GM19438 (cell line): ENCODE results near the gene FRS2.

Experiments used
- ATAC-seq: cut with Tn5 transposase; IDR thresholded peaks from one replicate; pipeline ENCODE4 v1.9.1; 2021; ENCODE audit warnings: low read depth; ENCODE audit not compliant: unreplicated experiment

Gene FRS2

DNA sequence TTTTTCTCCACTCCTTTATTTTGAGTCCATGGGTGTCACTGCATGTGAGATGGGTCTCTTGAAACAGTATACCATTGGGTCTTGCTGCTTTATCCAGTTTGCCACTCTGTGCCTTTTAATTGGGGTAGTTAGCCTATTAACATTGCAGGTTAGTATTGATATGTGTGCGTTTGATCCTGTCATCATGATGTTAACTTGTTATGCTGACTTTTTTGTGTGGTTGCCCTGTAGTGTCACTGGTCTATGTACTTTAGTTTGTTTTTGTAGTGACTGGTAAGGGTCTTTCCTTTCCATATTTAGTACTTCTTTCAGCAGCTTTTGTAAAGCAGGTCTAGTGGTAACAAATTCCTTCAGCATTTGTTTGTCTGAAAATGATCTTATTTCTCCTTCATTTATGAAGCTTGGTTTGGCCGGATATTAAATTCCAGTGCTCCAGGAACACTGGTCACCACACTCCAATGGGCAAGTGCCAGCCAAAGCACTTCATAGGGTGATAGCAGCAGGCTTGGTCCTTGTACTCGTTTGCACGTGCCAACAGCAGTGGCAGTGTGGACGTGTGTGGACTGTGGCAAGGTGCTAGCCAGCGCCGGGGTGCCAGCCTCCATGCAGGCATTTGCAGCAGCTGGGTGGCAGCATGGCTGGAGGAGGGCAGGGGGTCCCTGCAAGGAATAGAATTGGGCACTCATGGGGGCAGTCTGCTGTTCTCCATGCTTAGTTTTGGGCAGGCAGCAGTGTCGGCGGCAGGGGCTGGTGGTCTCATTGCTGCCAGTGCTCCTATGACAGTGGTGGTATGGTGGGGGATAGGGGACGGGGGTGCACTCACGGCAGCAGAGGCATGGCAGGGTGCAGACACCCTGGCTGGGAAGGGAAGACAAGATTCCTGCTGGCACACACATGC, 53.5 kb downstream of the FRS2 start:
- ATAC-seq = no peak

DNA sequence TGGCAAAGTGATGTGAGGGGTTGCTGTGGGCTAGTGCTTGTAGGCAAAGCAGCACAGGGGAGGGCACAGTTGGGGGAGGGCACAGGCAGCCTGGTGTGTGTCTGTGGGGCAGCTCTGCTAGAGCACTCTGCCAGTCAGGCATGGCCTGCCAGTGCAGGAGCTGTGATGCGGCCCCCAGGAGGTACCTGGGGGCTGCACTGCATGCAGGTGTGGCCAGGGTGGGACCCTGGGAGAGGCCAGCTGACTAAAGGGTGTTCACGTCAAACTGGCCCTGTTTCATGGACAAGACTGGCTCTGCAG, 54.1 kb downstream of the FRS2 start:
- ATAC-seq = no peak

DNA sequence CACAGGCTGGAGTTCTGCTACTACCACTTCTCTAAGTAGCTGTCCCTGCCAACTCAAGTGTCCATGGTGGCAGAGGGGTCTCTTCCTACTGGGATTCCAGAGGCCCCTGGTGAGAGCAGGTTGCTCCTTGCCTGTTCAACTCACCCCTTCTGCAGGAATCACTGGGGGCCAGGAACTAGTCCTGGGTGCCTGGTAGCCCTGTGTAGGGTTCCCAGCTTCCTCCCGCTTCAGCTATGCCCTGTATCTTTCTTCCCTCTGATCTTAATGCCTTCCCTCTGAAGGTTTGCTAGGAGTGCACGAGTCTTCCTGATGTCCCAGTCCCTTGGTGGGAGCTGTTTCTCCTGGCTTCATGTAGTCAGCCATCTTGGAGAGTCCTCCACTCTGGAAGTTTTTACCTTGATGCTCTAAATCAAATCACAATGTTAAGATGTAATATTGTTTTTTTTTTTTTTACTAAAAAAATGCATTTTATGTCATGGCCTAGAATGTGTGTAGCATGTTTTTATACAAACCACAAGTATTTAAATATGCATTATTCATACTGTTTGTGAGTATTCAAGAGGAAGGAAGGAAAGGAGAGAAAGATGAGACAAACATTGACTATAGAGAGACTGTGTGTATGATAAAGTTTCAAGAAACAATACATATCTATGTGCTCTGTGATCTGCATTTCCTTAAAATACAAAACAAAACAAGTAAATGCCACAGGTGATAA, 54.7 kb downstream of the FRS2 start:
- no peak for ATAC-seq

DNA sequence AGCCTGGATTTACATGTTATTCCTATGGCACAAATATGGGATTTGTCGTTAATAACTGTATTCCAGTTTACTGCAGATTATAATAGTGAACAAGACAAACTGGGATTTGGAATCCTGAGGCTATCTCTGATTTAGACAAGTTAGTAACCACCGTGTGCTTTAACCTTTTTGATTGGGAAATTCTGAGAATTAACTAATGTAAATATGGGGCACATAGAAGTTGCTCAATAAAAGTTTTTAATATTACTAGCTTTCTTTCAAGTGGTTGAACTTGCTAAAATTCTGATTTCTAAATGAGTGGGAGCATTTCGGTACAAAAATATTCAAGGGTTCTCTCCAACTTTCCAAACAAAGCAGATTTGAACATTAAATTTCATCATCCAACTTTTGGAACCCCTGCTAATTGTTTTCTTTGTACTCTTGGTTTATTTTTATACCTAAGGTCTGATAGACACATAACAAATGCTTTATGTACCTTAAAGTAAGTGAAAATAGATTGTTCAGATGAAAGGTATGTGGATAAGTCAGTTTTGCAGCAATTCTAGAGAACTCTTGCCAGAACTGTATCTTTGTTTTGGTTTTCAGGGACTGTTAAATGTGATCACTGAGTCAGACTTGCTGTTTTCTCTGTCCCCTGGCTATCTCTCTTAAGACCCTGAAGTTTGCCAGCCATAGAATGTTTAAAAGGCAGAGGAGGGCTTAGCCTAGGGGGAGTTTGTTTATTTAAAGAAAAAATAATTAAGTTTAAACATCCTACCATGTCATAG, 57.5 kb downstream of the FRS2 start:
- ATAC-seq = no peak

DNA sequence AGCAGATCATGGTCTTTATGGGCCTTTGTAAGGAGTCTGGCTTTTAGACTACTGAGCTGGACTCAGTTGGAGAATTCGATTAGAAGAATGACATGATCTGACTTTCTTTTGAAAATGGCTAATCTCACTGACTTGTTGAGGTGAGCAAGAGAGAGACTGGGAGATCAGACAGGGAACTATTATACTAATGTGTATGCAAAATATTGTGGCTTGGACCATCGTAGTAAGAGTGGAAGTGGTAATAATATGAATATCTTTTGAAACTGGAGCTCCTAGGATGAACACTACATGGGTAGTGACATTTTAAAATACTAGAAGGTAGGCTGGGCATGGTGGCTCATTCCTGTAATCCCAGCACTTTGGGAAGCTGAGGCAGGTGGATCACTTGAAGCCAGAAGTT, 58.8 kb downstream of the FRS2 start:
- ATAC-seq = no peak

DNA sequence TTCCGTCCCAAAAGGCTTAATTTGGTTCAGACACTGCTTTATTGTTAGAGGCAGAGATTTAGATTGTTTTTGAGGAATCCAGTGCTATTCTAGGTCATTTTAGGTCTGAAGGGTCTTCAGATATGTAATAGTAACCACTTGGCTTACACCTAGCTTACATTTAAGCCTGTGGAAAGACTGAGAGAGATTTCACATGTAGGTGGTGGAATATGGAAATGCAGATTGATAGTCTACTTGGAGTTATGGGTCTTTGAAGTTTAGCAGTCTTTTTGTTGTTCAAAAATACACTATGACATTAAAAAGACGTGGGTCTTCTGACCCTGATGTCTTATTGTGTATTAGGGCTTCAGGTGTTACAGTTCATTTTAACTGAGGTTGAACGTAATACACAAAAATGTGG, 63.7 kb downstream of the FRS2 start:
- no peak for ATAC-seq

DNA sequence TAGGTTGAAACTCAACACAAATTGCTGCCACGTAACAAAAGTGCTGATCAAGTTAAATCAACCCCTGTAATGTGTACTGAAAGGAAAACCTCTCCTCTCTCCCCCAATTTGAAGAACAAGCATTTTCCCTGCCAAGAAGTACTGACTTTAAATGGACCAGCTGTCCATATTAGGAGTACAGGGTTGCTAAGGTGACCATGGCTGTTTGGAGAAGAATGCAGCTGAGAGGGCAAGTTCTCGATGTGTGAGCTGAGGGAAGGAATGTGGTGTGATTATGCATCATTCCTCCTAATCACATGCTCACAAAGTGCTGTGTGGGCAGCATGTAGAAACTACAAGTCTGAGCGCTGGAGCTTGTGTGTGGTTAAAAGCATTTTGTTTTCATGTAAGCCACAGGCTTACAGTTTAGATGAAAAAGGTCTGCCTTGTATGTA, 64.2 kb downstream of the FRS2 start:
- no peak for ATAC-seq

DNA sequence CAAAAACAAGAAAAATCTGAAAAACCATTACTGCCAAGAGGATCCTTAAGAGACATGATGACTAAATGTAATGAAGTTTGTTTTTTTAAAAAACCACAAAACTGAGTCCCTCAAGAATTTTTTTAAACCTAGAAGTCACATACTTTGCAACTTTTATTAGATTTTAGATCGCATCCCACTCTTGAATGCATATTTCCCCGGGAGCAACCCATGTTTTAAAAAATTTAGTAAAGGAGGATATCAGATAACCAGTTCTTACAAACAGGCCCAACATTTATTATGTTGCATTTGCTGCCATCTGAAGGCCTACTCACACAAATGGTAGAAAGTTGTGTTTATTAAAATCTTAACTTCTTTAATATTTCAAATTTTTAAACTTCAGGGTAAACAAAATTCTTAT, 70.8 kb downstream of the FRS2 start:
- ATAC-seq = no peak

DNA sequence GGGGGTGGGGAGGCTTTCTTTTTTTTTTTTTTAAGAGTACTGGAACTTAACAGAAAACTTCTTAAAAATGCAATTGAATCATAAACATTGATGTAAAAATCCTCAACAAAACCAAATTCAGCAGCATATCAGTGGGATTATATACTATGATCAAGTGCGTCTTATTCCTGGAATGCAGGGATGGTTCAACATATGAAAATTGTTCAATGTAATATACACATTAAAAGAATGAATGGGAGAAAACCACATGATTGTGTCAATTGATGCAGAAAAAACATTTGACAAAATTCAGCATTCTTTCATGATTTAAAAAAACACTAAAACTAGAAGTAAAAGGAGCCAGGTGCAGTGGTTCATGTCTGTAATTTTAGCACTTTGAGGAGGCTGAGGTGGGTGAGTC, 73.9 kb downstream of the FRS2 start:
- ATAC-seq = no peak

DNA sequence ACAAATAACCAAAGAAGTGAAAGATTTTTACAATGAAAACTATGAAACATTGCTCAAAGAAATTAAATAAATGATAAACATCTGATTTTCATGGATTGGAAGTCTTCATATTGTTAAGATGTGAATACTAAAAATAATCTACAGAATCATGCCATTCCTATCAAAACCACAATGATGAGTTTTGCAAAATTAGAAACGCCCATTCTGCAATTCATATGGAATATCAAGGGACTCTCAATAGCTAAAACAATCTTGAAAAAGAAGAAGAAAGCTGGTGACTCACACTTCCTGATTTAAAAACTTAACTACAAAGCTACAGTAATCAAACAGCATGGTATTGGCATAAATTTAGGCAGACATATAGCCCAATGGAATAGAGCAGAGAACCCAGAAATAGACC, 74.9 kb downstream of the FRS2 start:
- no peak for ATAC-seq

DNA sequence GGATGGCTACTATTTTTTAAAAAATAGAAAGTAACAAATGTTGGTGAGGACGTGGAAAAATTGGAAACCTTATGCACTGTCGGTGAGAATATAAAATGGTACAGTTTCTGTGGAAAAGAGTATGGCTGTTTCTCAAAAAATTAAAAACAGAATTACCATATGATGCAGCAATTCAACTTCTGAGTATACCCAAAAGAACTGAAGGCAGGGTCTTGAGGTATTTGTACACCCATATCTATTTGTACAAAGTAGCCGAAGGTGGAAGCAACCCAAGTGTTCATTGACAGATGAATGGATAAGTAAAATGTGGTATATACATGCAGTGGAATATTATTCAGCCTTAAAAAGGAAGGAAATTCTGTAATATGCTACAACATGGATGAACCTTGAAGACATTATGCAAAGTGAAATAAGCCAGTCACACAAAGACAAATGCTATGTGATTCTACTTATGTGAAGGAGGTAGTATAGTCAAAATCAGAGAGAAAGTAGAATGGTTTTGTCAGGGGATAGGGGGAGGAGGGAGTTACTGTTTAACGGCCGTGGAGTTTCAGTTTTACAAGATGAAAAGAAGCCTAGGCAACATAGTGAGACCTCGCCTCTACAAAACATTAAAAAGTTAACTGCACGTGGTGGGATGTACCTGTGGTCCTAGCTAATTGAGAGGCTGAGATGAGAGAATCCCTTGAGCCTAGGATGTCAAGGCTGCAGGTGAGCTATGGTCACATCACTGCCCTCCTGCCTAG, 76.7 kb downstream of the FRS2 start:
- ATAC-seq = peak; percentile 94

DNA sequence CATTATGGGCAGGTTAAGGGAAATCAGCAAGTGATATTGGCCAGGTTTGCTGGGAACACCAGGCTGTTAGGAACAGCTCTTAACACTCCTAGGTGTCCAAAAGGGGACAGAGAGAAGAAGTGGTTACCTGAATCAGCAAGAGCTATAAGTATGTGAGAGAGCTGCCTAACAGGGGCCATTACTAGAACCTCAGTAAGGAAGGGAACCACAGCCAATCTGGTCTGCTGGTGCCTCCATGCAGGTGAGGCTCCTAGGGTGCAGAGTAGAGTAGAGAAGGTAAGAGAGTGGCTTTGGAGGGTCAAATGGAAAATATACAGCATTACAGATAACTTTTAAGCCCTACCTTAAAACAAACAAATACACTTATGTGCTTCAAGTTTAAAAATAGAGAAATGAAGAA, 78.5 kb downstream of the FRS2 start:
- ATAC-seq = no peak

DNA sequence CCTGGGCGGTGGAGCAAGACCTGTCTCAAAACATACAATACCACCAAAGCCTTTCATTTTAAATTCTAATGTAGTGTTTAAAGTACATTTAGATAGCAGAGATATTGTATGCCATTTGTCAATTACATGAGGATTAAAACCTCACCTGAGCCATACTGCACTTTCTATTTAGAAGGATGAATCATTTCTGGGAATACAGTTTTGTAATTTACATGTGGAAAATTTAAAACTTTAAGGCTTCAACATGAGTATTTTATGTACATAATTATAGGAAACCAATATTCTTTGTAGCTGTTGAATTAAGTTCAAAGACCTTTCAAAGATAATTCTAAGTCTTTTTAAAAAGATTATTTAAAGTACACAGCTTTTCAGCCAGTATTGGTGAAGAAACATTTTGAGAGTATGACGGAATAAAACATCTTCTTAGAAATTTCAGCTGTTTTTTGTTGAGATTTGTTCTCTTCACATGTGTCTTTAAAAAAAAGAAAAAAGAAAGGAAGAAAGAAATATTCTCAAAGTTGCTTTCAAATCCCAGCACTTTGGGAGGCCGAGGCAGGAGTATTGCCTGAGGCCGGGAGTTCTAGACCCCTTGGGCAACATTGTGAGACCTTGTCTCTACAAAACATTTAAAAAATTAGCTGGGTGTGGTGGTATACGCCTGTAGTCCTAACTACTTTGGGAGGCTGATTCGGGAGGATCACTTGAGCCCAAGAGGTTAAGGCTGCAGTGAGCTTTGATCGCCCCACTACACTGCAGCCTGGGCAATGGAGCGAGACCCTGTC, 80.6 kb downstream of the FRS2 start:
- no peak for ATAC-seq

DNA sequence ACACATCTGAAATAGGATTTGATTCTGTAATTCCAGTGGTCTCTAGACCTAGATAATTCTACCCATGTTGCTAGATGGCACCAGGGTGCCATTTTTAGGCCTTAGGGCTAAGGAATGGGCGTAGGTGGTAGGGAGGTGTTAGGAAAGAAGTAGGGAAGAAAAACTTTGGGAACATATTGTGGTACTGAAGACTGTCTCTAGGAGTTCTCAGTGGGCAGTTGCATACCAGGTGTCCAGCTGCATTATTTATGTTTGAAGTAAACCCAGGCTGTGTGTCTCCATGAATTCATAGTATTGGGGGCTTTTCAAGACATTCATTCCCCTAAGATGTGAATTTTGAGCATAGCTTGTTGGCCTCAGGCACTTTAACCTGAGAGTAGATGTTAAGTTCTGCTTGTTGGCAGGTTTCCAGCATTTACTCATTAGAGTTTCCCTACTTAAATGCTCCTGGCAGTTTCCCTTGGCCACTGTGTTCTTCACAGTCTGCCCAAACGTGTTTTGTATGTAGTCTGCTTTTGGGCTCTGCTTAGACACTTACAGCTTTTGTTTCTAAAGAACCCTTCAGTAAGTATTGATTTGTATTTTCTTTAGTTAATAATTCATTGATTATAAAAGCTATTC, 83.5 kb downstream of the FRS2 start:
- no peak for ATAC-seq

DNA sequence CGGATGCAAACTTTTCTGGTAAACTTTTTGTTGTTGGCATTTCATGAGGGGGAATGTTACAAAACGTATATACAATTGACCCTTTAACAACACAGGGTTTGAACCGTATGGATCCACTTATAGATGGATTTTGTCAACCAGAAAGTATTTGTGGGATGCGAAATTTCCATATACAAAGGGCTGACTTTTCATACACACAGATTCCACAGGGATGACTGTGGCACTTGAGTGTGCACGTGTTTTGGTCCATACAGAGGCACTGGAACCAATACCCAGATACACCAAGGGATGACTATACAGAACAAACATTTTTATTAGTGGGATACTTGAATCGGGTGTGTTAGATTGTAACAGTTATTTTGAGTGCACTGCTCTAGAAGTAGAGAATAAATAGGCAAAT, 85.3 kb downstream of the FRS2 start:
- no peak for ATAC-seq

DNA sequence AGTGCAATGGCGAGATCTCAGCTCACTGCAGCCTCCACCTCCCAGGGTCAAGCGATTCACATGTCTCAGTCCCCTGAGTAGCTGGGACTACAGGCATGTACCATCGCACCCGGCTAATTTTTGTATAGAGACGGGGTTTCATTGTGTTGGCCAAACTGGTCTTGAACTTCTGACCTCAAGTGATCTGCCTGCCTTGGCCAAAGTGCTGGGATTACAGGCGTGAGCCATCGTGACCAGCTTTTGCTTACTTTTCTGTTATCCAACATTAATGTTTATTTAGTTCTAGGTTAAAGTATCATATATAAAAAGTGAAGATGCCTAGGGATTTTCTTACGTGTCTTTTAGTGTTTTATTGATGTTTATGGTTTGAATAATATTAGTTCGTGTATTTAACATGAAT, 86.2 kb downstream of the FRS2 start:
- no peak for ATAC-seq

DNA sequence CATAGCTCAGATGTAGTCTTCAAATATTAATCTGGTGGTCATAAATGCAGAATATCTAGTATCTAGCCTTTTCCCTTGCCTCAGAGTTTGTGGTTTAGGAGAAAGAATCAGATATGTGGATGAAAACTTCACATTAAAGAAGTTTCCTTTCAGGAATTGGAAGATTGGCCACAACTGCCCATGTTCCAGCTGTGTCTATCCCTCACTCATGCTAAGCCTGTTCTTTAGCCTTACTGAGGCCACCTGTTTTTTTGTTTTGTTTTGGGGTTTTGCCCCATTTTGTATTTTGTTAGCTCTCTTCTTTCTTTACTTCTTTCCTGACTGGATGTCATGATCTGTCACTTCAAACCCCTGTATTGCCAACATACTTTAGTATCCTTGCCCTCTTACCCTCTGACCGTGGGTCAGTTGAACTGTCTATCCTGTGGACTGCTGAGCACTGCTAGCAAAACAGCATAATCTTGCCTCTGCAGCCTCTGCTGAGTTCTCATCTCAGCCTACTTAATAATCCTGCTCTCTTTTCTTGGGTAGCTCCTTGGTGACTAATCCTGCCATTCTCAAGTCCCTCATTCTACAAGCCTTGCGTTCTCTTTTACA, 93.1 kb downstream of the FRS2 start:
- ATAC-seq = no peak

DNA sequence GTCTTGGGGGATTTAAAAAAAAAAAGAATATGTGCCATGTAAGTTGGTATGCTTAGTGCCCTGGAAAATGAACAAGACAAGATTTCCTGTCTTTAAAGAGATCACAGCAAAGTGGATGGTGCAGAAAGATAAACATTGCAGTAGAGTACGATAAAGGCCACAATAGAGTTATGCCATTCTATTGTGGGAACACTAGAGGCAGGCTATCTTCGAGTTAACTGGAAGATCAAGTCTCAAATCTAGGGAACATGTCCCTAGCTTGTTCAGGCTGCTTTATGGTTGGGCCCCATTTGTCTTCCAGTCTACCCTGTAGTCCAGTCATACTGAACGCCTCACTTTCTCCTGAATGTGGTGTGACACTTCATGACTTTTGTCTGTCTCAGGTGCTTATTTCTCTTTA, 96.4 kb downstream of the FRS2 start:
- ATAC-seq = no peak

DNA sequence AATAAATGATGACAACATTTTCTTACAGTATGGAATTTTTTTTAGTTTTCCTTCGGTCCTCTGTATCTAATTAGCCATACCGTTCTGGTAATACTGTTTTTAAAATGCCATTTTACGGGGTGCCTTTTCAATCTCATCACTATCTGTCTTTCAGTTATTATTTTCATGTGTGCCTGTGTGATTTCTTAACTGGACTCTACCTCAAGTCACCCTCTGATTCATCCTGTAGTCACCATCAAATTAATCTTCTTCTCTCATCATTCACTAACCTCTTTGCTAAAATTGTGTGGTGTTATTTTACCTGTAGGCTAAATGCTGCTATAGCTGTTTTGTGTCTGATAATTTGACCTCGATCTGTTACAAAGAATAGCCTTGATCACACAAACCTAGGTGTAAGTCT, 99.0 kb downstream of the FRS2 start:
- no peak for ATAC-seq
